Calu3 (cell line): Measurements from ENCODE around the gene LILRA2. TPM values are rescaled to one million over a fixed set of nuclear protein-coding genes. Genes with fewer than 3 reads are reported as not detected.
A peak's percentile ranks its signal among the peaks of the same experiment; 100 is the strongest.
"Not testable (repeated sequence)": the region's sequence is repeated elsewhere in the genome, so short reads cannot be mapped to it uniquely, and the experiment has no call there.

Experiments used
- BruUV-seq: library from RNA; stranded (reverse); fragments of 400-500 nt; replicated peaks from 2 replicates; lab custom pipeline; 2021; lab: Mats Ljungman, UMichigan
- CTCF ChIA-PET: fragments of 300-600 bp; sonication (Branson Sonifier 250); formaldehyde crosslinking; loops from one replicate; lab custom pipeline; 2022; ENCODE audit warnings: antibody characterized with exemption; lab: Charles Lee
- DNase-seq: peaks from one replicate; pipeline ENCODE4 v3.0.0; 2022
- H3K27ac Mint-ChIP-seq: one replicate; pipeline ENCODE4 v1.8.0; 2022; ENCODE audit warnings: mixed read lengths; ENCODE audit not compliant: unreplicated experiment
- H3K27me3 Mint-ChIP-seq: one replicate; pipeline ENCODE4 v1.8.0; 2022; ENCODE audit warnings: mixed read lengths; ENCODE audit not compliant: unreplicated experiment
- H3K36me3 Mint-ChIP-seq: one replicate; pipeline ENCODE4 v1.8.0; 2022; ENCODE audit warnings: mild to moderate bottlenecking, moderate library complexity, mixed read lengths; ENCODE audit not compliant: insufficient read depth, unreplicated experiment
- H3K4me1 Mint-ChIP-seq: one replicate; pipeline ENCODE4 v1.8.0; 2022; ENCODE audit warnings: mild to moderate bottlenecking, low read depth, mixed read lengths; ENCODE audit not compliant: unreplicated experiment
- H3K4me3 Mint-ChIP-seq: one replicate; pipeline ENCODE4 v1.8.0; 2022; ENCODE audit warnings: mild to moderate bottlenecking, low read depth, moderate library complexity, mixed read lengths; ENCODE audit not compliant: unreplicated experiment
- H3K9me3 Mint-ChIP-seq: one replicate; pipeline ENCODE4 v1.8.0; 2022; ENCODE audit warnings: low read depth, mixed read lengths; ENCODE audit not compliant: unreplicated experiment
- intact Hi-C: fragments of 100-400 bp; cut with micrococcal nuclease; formaldehyde crosslinking; loops from one replicate; pipeline ENCODE4 v1.10.0; 2022; ENCODE audit not compliant: unreplicated experiment
- total RNA-seq: library from RNA; stranded (reverse); gene quantifications from 2 replicates; pipeline ENCODE4 v1.2.3, GENCODE V29; 2022
- TF ChIP-seq, protein P1 (sequence below): fragments of 200-600 bp; IDR thresholded peaks from one replicate; pipeline ENCODE4 v1.8.0; 2022; ENCODE audit warnings: antibody characterized with exemption; ENCODE audit not compliant: unreplicated experiment

LILRA2 gene
- total RNA-seq, 1 experiment from 2014 or later = not detected

DNA sequence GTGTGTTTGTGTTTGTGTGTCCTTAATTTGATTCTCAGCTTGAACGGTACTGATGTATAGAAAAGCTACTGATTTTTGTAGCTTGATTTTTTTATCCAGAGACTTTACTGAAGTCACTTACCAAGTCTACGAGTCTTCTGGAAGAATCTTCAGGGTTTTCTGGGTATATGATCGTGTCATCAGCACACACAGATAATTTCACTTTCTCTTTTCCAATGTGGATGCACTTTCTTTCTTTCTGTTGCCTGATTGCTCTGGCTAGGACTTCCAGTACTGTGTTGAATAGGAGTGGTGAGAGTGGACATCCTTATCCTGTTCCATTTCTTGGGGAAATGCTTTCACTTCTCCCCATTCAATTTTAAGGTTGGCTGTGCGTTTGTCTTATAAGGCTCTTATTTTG, 48.8 kb downstream of the LILRA2 start:
- Mint-ChIP-seq H3K4me1 (no peaks in the 10 kb centered on the region), H3K9me3 (no peaks in the 10 kb centered on the region), H3K36me3 (no peaks in the 10 kb centered on the region), H3K27ac (no peak overlapping the region), H3K4me3 (no peak overlapping the region), H3K27me3 (peaks cover 57% of the 10 kb centered on the region)
- intact Hi-C loops = no loop called here
- BruUV-seq = no TSS peak
- CTCF ChIA-PET = no interaction called here
- DNase-seq = no peak
- TF ChIP-seq, protein P1, sequence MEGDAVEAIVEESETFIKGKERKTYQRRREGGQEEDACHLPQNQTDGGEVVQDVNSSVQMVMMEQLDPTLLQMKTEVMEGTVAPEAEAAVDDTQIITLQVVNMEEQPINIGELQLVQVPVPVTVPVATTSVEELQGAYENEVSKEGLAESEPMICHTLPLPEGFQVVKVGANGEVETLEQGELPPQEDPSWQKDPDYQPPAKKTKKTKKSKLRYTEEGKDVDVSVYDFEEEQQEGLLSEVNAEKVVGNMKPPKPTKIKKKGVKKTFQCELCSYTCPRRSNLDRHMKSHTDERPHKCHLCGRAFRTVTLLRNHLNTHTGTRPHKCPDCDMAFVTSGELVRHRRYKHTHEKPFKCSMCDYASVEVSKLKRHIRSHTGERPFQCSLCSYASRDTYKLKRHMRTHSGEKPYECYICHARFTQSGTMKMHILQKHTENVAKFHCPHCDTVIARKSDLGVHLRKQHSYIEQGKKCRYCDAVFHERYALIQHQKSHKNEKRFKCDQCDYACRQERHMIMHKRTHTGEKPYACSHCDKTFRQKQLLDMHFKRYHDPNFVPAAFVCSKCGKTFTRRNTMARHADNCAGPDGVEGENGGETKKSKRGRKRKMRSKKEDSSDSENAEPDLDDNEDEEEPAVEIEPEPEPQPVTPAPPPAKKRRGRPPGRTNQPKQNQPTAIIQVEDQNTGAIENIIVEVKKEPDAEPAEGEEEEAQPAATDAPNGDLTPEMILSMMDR = no peak

DNA sequence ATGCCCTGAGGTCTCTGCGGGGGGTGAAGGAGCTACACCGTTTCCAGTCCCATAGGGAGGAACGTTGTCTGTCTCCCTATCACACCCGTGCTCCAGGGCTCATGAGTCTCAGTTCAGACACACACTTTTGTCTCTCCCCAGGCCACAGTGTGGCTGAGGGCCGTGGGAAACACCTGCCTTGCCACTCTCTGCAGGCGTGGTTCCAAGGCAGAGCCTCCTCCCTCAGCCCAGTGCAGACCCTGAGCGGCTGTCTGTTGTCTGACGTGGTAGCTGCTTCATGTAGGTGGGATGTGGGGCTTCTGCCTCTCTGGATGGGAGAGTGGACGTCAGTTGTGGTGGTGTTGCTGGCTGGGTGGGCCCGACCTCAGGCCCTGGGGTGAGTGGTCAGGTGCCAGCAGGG, 50.6 kb downstream of the LILRA2 start:
- H3K9me3 Mint-ChIP-seq, DNase-seq, H3K4me3 Mint-ChIP-seq, H3K36me3 Mint-ChIP-seq, CTCF ChIA-PET, H3K4me1 Mint-ChIP-seq, intact Hi-C loops, H3K27ac Mint-ChIP-seq, BruUV-seq: not testable (repeated sequence)
- H3K27me3 Mint-ChIP-seq = peaks cover 61% of the 10 kb centered on the region

- H3K36me3 Mint-ChIP-seq, DNase-seq, H3K27ac Mint-ChIP-seq, BruUV-seq, H3K4me3 Mint-ChIP-seq, intact Hi-C loops, CTCF ChIA-PET, H3K9me3 Mint-ChIP-seq, H3K4me1 Mint-ChIP-seq: not testable (repeated sequence)
- peaks cover 70% of the 10 kb centered on the region for H3K27me3 Mint-ChIP-seq
Measured at GRCh38 chr19:54624934-54625730, 51.5 kb downstream of the LILRA2 start.

DNA sequence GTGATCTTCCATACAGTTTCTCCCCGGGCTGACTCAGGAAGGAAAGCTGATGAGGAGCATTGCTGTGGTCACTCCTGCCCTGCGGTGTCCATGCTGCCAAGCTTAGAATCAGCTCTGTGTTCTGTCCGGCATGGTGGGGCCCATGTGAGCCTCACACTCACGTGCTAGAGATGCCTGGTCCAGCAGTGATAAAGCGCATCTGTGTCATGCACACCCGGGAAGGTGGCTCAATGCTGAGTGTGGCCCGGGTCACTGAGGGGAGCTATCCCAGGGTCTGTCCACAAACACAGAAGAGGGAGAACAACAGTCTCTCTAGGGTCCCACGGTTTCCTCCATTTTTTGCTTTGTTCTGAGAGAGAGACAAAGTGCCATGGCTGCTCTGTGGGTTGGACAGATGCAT, 53.2 kb downstream of the LILRA2 start:
- Mint-ChIP-seq H3K27ac (no peak overlapping the region), H3K9me3 (no peaks in the 10 kb centered on the region), H3K27me3 (peaks cover 78% of the 10 kb centered on the region), H3K36me3 (no peaks in the 10 kb centered on the region), H3K4me1 (peaks cover 7% of the 10 kb centered on the region), H3K4me3 (no peak overlapping the region)
- intact Hi-C loops = no loop called here
- TF ChIP-seq, protein P1 = no peak
- no TSS peak for BruUV-seq
- CTCF ChIA-PET = no interaction called here
- no peak for DNase-seq

DNA sequence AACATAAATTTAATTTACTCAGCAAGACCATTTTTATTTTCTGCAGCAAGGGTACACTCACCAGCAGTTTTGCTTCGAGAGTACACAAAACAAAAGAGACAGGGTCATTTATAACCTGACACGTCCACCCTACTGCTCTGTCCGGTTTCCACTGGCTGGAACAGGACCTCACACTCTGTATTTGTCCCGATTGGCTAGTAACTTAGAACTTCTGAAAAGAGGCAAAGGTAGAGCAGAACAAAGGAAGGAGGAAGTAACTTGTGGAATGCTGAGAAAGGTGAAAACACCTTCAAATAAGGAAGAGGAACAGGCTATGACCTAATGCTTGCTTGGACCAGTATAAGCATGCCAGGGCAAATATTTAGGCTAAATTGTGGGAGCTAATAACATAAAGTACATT, 54.3 kb downstream of the LILRA2 start:
- H3K4me1 Mint-ChIP-seq, intact Hi-C loops: not testable (repeated sequence)

DNA sequence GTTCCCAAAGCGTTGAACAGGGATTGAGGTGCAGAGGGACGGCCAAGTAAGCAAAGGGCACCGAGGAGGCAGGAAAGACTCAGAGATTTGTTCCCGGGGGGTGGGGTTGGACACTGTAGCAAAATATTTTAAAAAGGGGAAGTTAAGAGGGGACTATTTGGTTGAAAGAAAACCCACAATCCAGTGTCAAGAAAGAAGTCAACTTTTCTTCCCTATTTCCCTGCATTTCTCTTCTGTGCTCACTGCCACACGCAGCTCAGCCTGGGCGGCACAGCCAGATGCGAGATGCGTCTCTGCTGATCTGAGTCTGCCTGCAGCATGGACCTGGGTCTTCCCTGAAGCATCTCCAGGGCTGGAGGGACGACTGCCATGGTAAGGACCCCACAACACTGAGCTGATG, 56.7 kb downstream of the LILRA2 start, which contains the start of gene LILRB1:
Gene LILRB1, plus strand, starts transcription at position 223 of the 400 bp plus-strand sequence. CDS start 590 bp downstream, outside the sequence.
- H3K27ac Mint-ChIP-seq, DNase-seq, H3K4me3 Mint-ChIP-seq, BruUV-seq, H3K4me1 Mint-ChIP-seq, CTCF ChIA-PET, intact Hi-C loops, H3K9me3 Mint-ChIP-seq, H3K36me3 Mint-ChIP-seq: not testable (repeated sequence)
- peaks cover 77% of the 10 kb centered on the region for H3K27me3 Mint-ChIP-seq

More for the DNA sequence above, 54.3 kb downstream of the LILRA2 start:
- peak; percentile 17 for DNase-seq
- H3K4me3 Mint-ChIP-seq, H3K9me3 Mint-ChIP-seq, H3K27ac Mint-ChIP-seq, CTCF ChIA-PET, BruUV-seq, H3K36me3 Mint-ChIP-seq: not testable (repeated sequence)
- peaks cover 78% of the 10 kb centered on the region for H3K27me3 Mint-ChIP-seq
